ENCODE measurements around the gene FRMD4B.

DNA sequence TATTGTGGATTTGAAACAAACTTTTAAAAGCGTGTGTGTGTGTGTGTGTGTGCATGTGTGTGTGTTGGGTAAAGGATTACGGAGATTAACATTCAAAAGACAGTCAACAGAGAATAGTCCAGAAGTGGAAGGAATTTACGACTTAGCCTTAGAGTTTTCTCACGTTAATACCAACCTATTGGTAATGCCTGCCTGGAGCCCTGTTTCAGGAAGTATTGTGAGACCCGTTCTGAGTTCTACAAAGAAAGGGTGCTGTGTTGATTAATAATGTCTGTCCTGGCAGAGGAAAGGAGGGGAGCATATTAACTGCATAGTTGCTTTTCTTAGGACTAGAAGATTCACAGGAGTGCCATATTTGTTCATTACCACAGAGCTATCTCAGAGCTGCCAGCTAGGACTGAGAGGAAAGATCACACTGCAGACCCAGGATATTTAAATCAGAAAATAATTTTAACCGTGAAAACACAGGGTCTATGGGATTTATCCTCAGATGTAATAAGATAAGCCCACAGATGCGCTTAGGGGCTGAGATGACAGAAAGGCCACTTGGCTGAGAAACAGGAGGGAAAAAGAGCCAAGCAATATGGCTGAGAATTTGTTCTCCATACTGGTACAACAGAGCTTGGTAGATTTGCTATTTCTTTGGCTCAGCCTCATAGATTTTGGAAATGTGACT is 40.5 kb upstream of the FRMD4B start:
- TF ChIP-seq EZH2 (IDR thresholded peaks at IDR 0.05) (no peak), POLR2AphosphoS5 (IDR thresholded peaks at IDR 0.05; ENCODE audit: borderline replicate concordance, low read depth, low read length) (no peak), FOXP2 (optimal IDR thresholded peaks at IDR 0.05; ENCODE audit: control extremely low read depth, extremely low read length, insufficient read depth) (no peak)

Measured in SK-N-MC (cell line).